ENCODE results near the gene RHOXF2B.
A peak's percentile ranks its signal among the peaks of the same experiment; 100 is the strongest.
"Not testable (repeated sequence)": the region's sequence is repeated elsewhere in the genome, so short reads cannot be mapped to it uniquely, and the experiment has no call there.

The RHOXF2B gene

DNA sequence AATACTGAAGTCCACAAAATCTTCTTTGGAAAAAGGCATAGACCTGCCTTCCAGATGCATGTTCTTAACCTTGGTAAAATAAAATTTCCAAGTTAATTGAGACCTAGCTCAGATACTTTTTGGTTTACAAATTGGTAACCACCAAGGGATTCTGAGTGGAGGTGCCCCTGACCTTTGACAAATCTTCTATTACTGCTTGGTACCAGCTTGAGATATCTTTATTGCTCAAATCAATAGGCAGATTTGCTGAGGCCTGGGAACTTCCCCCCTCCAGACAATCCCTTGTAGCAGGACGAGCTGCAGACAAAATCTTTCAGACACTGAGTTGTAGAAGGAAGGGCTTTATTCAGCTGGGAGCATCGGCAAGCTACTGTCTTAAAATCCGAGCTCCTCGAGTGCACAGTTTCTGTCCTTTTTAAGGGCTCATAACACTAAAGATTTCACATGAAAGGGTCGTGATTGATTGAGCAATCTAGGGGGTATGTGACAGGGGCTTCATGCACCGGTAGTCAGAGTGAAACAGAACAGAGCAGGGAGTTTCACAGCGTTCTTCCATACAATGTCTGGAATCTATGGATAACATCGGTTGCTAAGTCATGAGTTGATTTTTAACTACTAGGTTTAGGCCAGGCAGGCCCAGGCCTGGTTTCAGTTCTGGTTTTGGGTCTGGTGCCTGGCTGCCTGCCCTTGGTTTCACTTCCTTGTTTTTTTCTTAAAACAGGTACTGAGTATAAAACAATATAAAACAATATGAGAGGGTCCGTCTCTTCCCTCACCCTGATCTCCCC, 41.8 kb downstream of the RHOXF2B start:
- not testable (repeated sequence) for H3K4me3 ChIP-seq (ENCODE audit: low read length); H3K27ac ChIP-seq (ENCODE audit: low read depth, low read length); DNase-seq; H3K23ac ChIP-seq (ENCODE audit: low read length); H4K8ac ChIP-seq (ENCODE audit: low read depth, low read length); H3K18ac ChIP-seq (ENCODE audit: low read length); H3K4me2 ChIP-seq (ENCODE audit: low read length); H3K4me1 ChIP-seq (ENCODE audit: control insufficient read depth, low read depth, low read length); H3K79me2 ChIP-seq (ENCODE audit: control insufficient read depth, insufficient read depth, low read length); H4K5ac ChIP-seq (ENCODE audit: low read length); H3K36me3 ChIP-seq (ENCODE audit: control insufficient read depth, insufficient read depth, low read length); H3K27me3 ChIP-seq (ENCODE audit: insufficient read depth, low read length, poor library complexity); H3K79me1 ChIP-seq (ENCODE audit: low read length); H3K4ac ChIP-seq (ENCODE audit: low read depth, low read length); H2BK120ac ChIP-seq (ENCODE audit: low read depth, low read length); H3K9ac ChIP-seq (ENCODE audit: low read length); H2BK5ac ChIP-seq (ENCODE audit: low read length); H2AK5ac ChIP-seq (ENCODE audit: low read length); H2BK15ac ChIP-seq (replicated peaks; ENCODE audit: low read depth)
- peak overlapping the region; percentile 42 for H3K56ac ChIP-seq (ENCODE audit: low read length)
- WGBS (ENCODE audit: extremely low coverage, insufficient coverage, low lambda C conversion rate), result no CpG with 5 or more reads among the region's 9 CpGs

DNA sequence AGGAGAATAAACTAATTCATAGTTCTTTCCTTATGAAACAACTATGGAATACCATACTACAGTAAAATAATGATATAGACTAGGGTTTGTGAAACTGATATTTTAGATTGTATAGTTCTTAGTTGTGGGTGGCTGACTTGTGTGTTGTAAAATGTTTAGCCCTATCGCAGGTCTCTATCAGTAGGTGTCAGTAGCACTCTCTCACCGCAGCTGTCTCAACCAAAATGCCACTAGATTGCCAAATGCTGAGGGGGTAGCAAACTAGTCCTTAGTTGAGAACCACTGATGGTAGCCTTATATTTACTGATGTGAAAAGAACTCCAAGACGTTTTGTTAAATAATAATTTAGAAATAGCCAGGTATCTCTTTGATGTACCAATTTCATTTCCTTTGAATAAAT, 48.1 kb downstream of the RHOXF2B start:
- no peak overlapping the region for H2BK15ac ChIP-seq (replicated peaks; ENCODE audit: low read depth)
- H3K9ac ChIP-seq (ENCODE audit: low read length), result no peak overlapping the region
- H2BK5ac ChIP-seq (ENCODE audit: low read length), result no peak overlapping the region
- peak; percentile 22 for DNase-seq
- H3K18ac ChIP-seq (ENCODE audit: low read length), result no peak overlapping the region
- H3K27ac ChIP-seq (ENCODE audit: low read depth, low read length), result no peak overlapping the region
- H3K36me3 ChIP-seq (ENCODE audit: control insufficient read depth, insufficient read depth, low read length), result no peaks in the 10 kb centered on the region
- H3K4me2 ChIP-seq (ENCODE audit: low read length), result no peak overlapping the region
- no peaks in the 10 kb centered on the region for H3K4me1 ChIP-seq (ENCODE audit: control insufficient read depth, low read depth, low read length)
- H3K23ac ChIP-seq (ENCODE audit: low read length), result no peak overlapping the region
- no peaks in the 10 kb centered on the region for H3K79me1 ChIP-seq (ENCODE audit: low read length)
- no peak overlapping the region for H4K5ac ChIP-seq (ENCODE audit: low read length)
- H3K56ac ChIP-seq (ENCODE audit: low read length), result no peak overlapping the region
- H3K4me3 ChIP-seq (ENCODE audit: low read length), result no peak overlapping the region
- H3K79me2 ChIP-seq (ENCODE audit: control insufficient read depth, insufficient read depth, low read length), result no peaks in the 10 kb centered on the region
- H2AK5ac ChIP-seq (ENCODE audit: low read length), result no peak overlapping the region
- H3K4ac ChIP-seq (ENCODE audit: low read depth, low read length), result no peak overlapping the region
- H3K27me3 ChIP-seq (ENCODE audit: insufficient read depth, low read length, poor library complexity), result no peaks in the 10 kb centered on the region
- no peak overlapping the region for H4K8ac ChIP-seq (ENCODE audit: low read depth, low read length)
- WGBS (ENCODE audit: extremely low coverage, insufficient coverage, low lambda C conversion rate), result no CpG with 5 or more reads among the region's 3 CpGs
- no peak overlapping the region for H2BK120ac ChIP-seq (ENCODE audit: low read depth, low read length)

DNA sequence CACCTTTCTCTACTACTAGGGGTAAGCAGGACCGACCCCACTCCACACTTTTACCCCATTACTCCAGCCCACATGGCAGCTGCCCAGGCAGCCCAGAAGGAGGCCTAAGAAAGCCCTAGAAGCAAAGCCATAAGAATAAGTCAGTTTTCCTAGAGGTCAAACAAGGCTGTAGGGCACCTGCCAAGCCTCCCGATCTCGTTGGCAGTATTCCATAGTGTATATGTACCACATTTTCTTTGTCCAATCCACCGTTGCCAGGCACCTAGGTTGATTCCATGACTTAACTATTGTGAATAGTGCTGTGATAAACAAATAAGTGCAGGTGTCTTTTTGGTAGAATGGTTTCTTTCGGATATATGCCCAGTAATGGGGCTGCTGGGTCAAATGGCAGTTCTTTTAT, 54.2 kb downstream of the RHOXF2B start:
- H2BK5ac ChIP-seq (ENCODE audit: low read length), result no peak overlapping the region
- no peak overlapping the region for H3K23ac ChIP-seq (ENCODE audit: low read length)
- H2BK120ac ChIP-seq (ENCODE audit: low read depth, low read length), result no peak overlapping the region
- WGBS (ENCODE audit: extremely low coverage, insufficient coverage, low lambda C conversion rate), result no CpG with 5 or more reads among the region's 5 CpGs
- no peak overlapping the region for H2AK5ac ChIP-seq (ENCODE audit: low read length)
- DNase-seq, result no peak
- H3K27me3 ChIP-seq (ENCODE audit: insufficient read depth, low read length, poor library complexity), result no peaks in the 10 kb centered on the region
- no peak overlapping the region for H3K4ac ChIP-seq (ENCODE audit: low read depth, low read length)
- H3K4me2 ChIP-seq (ENCODE audit: low read length), result no peak overlapping the region
- H4K8ac ChIP-seq (ENCODE audit: low read depth, low read length), result no peak overlapping the region
- H3K4me3 ChIP-seq (ENCODE audit: low read length), result no peak overlapping the region
- no peak overlapping the region for H3K56ac ChIP-seq (ENCODE audit: low read length)
- H2BK15ac ChIP-seq (replicated peaks; ENCODE audit: low read depth), result no peak overlapping the region
- H4K5ac ChIP-seq (ENCODE audit: low read length), result no peak overlapping the region
- H3K36me3 ChIP-seq (ENCODE audit: control insufficient read depth, insufficient read depth, low read length), result no peaks in the 10 kb centered on the region
- H3K79me1 ChIP-seq (ENCODE audit: low read length), result no peaks in the 10 kb centered on the region
- H3K4me1 ChIP-seq (ENCODE audit: control insufficient read depth, low read depth, low read length), result no peaks in the 10 kb centered on the region
- H3K27ac ChIP-seq (ENCODE audit: low read depth, low read length), result no peak overlapping the region
- H3K79me2 ChIP-seq (ENCODE audit: control insufficient read depth, insufficient read depth, low read length), result no peaks in the 10 kb centered on the region
- H3K18ac ChIP-seq (ENCODE audit: low read length), result no peak overlapping the region
- no peak overlapping the region for H3K9ac ChIP-seq (ENCODE audit: low read length)

DNA sequence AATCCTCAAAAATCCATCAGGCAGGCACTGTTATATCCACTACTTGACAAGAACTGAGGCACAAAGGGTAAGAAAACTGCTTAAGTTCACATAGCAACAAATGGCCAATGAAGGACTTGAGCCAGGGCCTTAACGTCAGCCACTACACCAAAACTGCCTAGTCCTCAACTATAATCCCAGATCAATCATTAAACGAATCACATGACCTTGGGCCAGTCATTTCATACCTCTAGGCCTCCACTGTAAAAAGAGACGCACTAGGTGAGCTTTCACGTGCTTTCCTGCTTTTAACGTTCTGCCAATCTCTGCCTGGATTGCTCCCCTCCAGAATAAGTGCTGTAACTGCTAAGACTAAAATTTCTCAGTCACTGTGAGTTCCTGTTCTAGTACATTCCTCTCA, 54.7 kb downstream of the RHOXF2B start:
- Histone ChIP-seq H3K79me2 (ENCODE audit: control insufficient read depth, insufficient read depth, low read length) (no peaks in the 10 kb centered on the region), H4K5ac (ENCODE audit: low read length) (no peak overlapping the region), H2AK5ac (ENCODE audit: low read length) (no peak overlapping the region)

More for the DNA sequence above, 54.7 kb downstream of the RHOXF2B start:
- no peaks in the 10 kb centered on the region for H3K79me1 ChIP-seq (ENCODE audit: low read length)
- no peak overlapping the region for H3K18ac ChIP-seq (ENCODE audit: low read length)
- no peak overlapping the region for H3K23ac ChIP-seq (ENCODE audit: low read length)
- no peak overlapping the region for H3K4me2 ChIP-seq (ENCODE audit: low read length)
- H4K8ac ChIP-seq (ENCODE audit: low read depth, low read length), result no peak overlapping the region
- no peak overlapping the region for H2BK120ac ChIP-seq (ENCODE audit: low read depth, low read length)
- no CpG with 5 or more reads among the region's 5 CpGs for WGBS (ENCODE audit: extremely low coverage, insufficient coverage, low lambda C conversion rate)
- no peak overlapping the region for H3K56ac ChIP-seq (ENCODE audit: low read length)
- no peaks in the 10 kb centered on the region for H3K36me3 ChIP-seq (ENCODE audit: control insufficient read depth, insufficient read depth, low read length)
- H3K9ac ChIP-seq (ENCODE audit: low read length), result no peak overlapping the region
- DNase-seq, result no peak
- H3K27me3 ChIP-seq (ENCODE audit: insufficient read depth, low read length, poor library complexity), result no peaks in the 10 kb centered on the region
- H3K4me3 ChIP-seq (ENCODE audit: low read length), result no peak overlapping the region
- no peak overlapping the region for H3K4ac ChIP-seq (ENCODE audit: low read depth, low read length)
- H2BK15ac ChIP-seq (replicated peaks; ENCODE audit: low read depth), result no peak overlapping the region
- H3K27ac ChIP-seq (ENCODE audit: low read depth, low read length), result no peak overlapping the region
- H3K4me1 ChIP-seq (ENCODE audit: control insufficient read depth, low read depth, low read length), result no peaks in the 10 kb centered on the region
- no peak overlapping the region for H2BK5ac ChIP-seq (ENCODE audit: low read length)

All from mesendoderm (in vitro differentiated cells).